Hepatocyte (in vitro differentiated cells): ENCODE data around the gene MRGPRD. TPM values are rescaled to one million over a fixed set of nuclear protein-coding genes. Genes with fewer than 3 reads are reported as not detected.

ENCODE experiments used
- DNase-seq: peaks from one replicate; pipeline ENCODE4 v3.0.0-alpha.2; 2016; ENCODE audit warnings: low spot score
- H2AFZ ChIP-seq: fragments of 200-600 bp; sonication (generic); 2 replicates; pipeline ENCODE4 v1.6.0; 2016; ENCODE audit warnings: antibody characterized with exemption, mild to moderate bottlenecking
- H3K27ac ChIP-seq: fragments of 200-600 bp; sonication (generic); 2 replicates; pipeline ENCODE4 v1.5.1; 2016; ENCODE audit warnings: mild to moderate bottlenecking
- H3K27me3 ChIP-seq: fragments of 200-600 bp; sonication (generic); 2 replicates; pipeline ENCODE4 v1.6.1; 2016
- H3K36me3 ChIP-seq: fragments of 200-600 bp; sonication (generic); replicated peaks from 2 replicates; pipeline ENCODE4 v1.5.1; 2016; ENCODE audit warnings: low read depth; ENCODE audit not compliant: insufficient read depth
- H3K4me1 ChIP-seq: fragments of 200-600 bp; sonication (generic); 2 replicates; pipeline ENCODE4 v1.5.1; 2016; ENCODE audit warnings: mild to moderate bottlenecking, moderate library complexity; ENCODE audit not compliant: insufficient read depth
- H3K4me2 ChIP-seq: fragments of 200-600 bp; sonication (generic); 2 replicates; pipeline ENCODE4 v1.6.0; 2016
- H3K4me3 ChIP-seq: fragments of 200-600 bp; sonication (generic); 2 replicates; pipeline ENCODE4 v1.5.1; 2016; ENCODE audit warnings: mild to moderate bottlenecking
- H3K79me2 ChIP-seq: fragments of 200-600 bp; sonication (generic); 2 replicates; pipeline ENCODE4 v1.6.0; 2017; ENCODE audit warnings: mild to moderate bottlenecking
- H3K9me2 ChIP-seq: fragments of 200-600 bp; sonication (generic); replicated peaks from 2 replicates; pipeline ENCODE4 v1.6.0; 2017; ENCODE audit warnings: mild to moderate bottlenecking; ENCODE audit not compliant: insufficient read depth
- H3K9me3 ChIP-seq: fragments of 200-600 bp; sonication (generic); 2 replicates; pipeline ENCODE4 v1.5.1; 2016; ENCODE audit warnings: low read depth, mild to moderate bottlenecking
- H4K20me1 ChIP-seq: fragments of 200-600 bp; sonication (generic); 2 replicates; pipeline ENCODE4 v1.6.0; 2016; ENCODE audit warnings: mild to moderate bottlenecking; ENCODE audit not compliant: insufficient read depth, poor library complexity, severe bottlenecking
- CTCF ChIP-seq: fragments of 200-600 bp; sonication (generic); IDR thresholded peaks from 2 replicates; pipeline ENCODE4 v1.5.1; 2016; ENCODE audit warnings: antibody characterized with exemption, mild to moderate bottlenecking; ENCODE audit not compliant: poor library complexity
- EZH2 ChIP-seq: fragments of 200-600 bp; sonication (generic); IDR thresholded peaks from 2 replicates; pipeline ENCODE4 v1.6.1; 2016; ENCODE audit warnings: antibody characterized with exemption, mild to moderate bottlenecking, borderline replicate concordance
- EZH2phosphoT487 ChIP-seq: fragments of 200-600 bp; sonication (generic); IDR thresholded peaks from one replicate; pipeline ENCODE4 v1.6.1; 2018; ENCODE audit warnings: antibody characterized with exemption, mild to moderate bottlenecking, low read depth, moderate library complexity; ENCODE audit not compliant: unreplicated experiment, severe bottlenecking
- WGBS: methylation state at CpG from one replicate; pipeline ENCODE4 v1.1.6; 2016; ENCODE audit warnings: low lambda C conversion rate; ENCODE audit errors: missing lambda C conversion rate; 5-methylcytosine and 5-hydroxymethylcytosine counted together
- polyA plus RNA-seq: library from polyadenylated mRNA; unstranded; fragments of >200 nt; fragmentation: Nextera tagmentation; extraction: Ambion mirVana; gene quantifications from 2 replicates; pipeline ENCODE4 v1.2.1, GENCODE V29; 2016
- total RNA-seq: library from RNA; depleted of rRNA; stranded (reverse); fragments of >200 nt; gene quantifications from 2 replicates; pipeline ENCODE4 v1.2.3, GENCODE V29; 2014

The MRGPRD gene
- total and polyA plus RNA-seq, 2 experiments from 2014 or later = not detected

GRCh38 chr11:68935516-68936357, 45.0 kb downstream of the MRGPRD start:
- Histone ChIP-seq H3K79me2 (no peaks in the 10 kb centered on the region), H2AFZ (no peak overlapping the region), H3K36me3 (no peaks in the 10 kb centered on the region), H4K20me1 (no peaks in the 10 kb centered on the region), H3K27me3 (no peaks in the 10 kb centered on the region), H3K9me3 (no peaks in the 10 kb centered on the region), H3K4me3 (no peak overlapping the region), H3K27ac (no peak overlapping the region), H3K9me2 (no peaks in the 10 kb centered on the region), H3K4me2 (no peak overlapping the region), H3K4me1 (no peaks in the 10 kb centered on the region)
- TF ChIP-seq CTCF (no peak), EZH2phosphoT487 (no peak), EZH2 (no peak)
- 97% methylated on average over 29 of the region's 29 CpGs for WGBS
- no peak for DNase-seq

GRCh38 chr11:68935066-68935465, 45.7 kb downstream of the MRGPRD start:
- Histone ChIP-seq H3K27me3 (no peaks in the 10 kb centered on the region), H3K27ac (no peak overlapping the region), H3K4me1 (no peaks in the 10 kb centered on the region), H3K9me2 (no peaks in the 10 kb centered on the region), H3K4me3 (no peak overlapping the region), H2AFZ (no peak overlapping the region), H3K36me3 (no peaks in the 10 kb centered on the region), H3K4me2 (no peak overlapping the region), H3K79me2 (no peaks in the 10 kb centered on the region), H4K20me1 (no peaks in the 10 kb centered on the region), H3K9me3 (no peaks in the 10 kb centered on the region)
- WGBS = 98% methylated on average over 15 of the region's 15 CpGs
- TF ChIP-seq EZH2 (no peak), CTCF (no peak), EZH2phosphoT487 (no peak)
- DNase-seq = no peak

GRCh38 chr11:68934666-68935065, 46.1 kb downstream of the MRGPRD start:
- Histone ChIP-seq H3K9me2 (no peaks in the 10 kb centered on the region), H3K4me1 (no peaks in the 10 kb centered on the region), H3K27me3 (no peaks in the 10 kb centered on the region), H3K36me3 (no peaks in the 10 kb centered on the region), H3K4me2 (no peak overlapping the region), H3K27ac (no peak overlapping the region), H3K9me3 (no peaks in the 10 kb centered on the region), H3K79me2 (no peaks in the 10 kb centered on the region), H3K4me3 (no peak overlapping the region), H2AFZ (no peak overlapping the region), H4K20me1 (no peaks in the 10 kb centered on the region)
- no peak for DNase-seq
- no peak for TF ChIP-seq EZH2
- no peak for TF ChIP-seq CTCF
- TF ChIP-seq EZH2phosphoT487 = no peak
- 98% methylated on average over 12 of the region's 13 CpGs for WGBS
